Suprapubic skin (tissue), 4 donors: ENCODE data around the gene TRIM45.

ENCODE experiments used
- POLR2A ChIP-seq, 2 donors: fragments of 450-650 bp; IDR thresholded peaks; one replicate each; pipeline ENCODE4 v1.6.1; 2017; ENCODE audit warnings: antibody characterized with exemption in 2 of 2, mild to moderate bottlenecking in 2 of 2, moderate library complexity in 2 of 2
- POLR2AphosphoS5 ChIP-seq, 3 donors: sonication (generic); formaldehyde crosslinking; IDR thresholded peaks; one replicate each; pipeline ENCODE4 v1.6.1; 2017; ENCODE audit warnings: antibody characterized with exemption in 3 of 3
- TF ChIP-seq, protein P1 (sequence below), 2 donors: fragments of 200-600 bp in 1 of 2; fragments of 450-650 bp in 1 of 2; sonication (generic) in 1 of 2; IDR thresholded peaks; one replicate each; pipeline ENCODE4 v1.5.1; 2016 to 2019; ENCODE audit warnings: antibody characterized with exemption in 2 of 2, mild to moderate bottlenecking in 1 of 2, moderate library complexity in 1 of 2

DNA sequence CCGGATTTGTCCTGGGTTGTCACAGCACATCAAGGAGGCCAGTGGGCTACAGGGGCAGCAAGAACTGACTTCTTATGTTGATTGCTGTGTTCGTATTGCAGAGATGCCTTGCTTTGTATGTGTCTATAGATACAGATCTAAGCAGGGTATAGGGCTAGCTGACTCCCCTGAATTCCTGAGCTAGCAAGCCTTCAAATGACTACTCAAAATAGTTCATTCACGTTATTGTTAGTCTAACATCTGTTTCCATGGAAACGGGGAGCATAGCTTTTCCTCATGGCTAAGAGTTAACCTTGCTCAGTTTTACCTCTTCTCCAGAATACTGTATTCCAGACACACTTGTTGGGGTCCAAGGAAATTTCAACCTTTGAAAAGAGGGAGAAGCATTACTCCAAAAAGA lies 24.1 kb downstream of the TRIM45 start:
- TF ChIP-seq, protein P1, sequence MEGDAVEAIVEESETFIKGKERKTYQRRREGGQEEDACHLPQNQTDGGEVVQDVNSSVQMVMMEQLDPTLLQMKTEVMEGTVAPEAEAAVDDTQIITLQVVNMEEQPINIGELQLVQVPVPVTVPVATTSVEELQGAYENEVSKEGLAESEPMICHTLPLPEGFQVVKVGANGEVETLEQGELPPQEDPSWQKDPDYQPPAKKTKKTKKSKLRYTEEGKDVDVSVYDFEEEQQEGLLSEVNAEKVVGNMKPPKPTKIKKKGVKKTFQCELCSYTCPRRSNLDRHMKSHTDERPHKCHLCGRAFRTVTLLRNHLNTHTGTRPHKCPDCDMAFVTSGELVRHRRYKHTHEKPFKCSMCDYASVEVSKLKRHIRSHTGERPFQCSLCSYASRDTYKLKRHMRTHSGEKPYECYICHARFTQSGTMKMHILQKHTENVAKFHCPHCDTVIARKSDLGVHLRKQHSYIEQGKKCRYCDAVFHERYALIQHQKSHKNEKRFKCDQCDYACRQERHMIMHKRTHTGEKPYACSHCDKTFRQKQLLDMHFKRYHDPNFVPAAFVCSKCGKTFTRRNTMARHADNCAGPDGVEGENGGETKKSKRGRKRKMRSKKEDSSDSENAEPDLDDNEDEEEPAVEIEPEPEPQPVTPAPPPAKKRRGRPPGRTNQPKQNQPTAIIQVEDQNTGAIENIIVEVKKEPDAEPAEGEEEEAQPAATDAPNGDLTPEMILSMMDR (IDR thresholded peaks at IDR 0.05) = no peak
- no peak for TF ChIP-seq POLR2A (IDR thresholded peaks at IDR 0.05)
- no peak for TF ChIP-seq POLR2AphosphoS5 (IDR thresholded peaks at IDR 0.05)
